ENCODE measurements around the gene PTPRN2. TPM values are rescaled to one million over a fixed set of nuclear protein-coding genes. Genes with fewer than 3 reads are reported as not detected.

Gene PTPRN2
- total and polyA plus RNA-seq, 7 donors = 0.47 to 0.82 (median 0.51) TPM

DNA sequence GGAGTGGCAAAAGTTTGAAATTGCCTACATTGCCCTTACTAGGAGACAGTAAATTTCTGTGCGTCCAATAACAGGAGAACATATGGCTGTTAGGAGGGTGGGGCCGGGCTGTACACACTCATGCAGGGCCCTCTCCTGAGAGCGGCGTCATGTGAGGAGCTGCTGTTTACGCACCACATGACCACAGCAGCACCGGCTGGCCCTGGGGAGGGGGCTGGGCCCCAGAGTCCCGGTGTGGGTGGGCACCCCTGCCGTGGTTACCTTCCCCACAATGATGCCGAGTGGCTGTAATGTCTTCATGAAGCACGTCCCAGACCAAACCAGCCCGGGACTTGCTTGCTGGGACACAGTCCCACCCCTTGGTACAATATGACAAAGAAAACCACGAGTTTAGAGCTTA lies 942.1 kb downstream of the PTPRN2 start:
- Histone ChIP-seq H3K4me1 (no peaks in the 10 kb centered on the region), H3K9me3 (peaks cover 1% of the 10 kb centered on the region), H3K36me3 (ENCODE audit: insufficient read depth in 1 of 2, low read depth in 1 of 2) (no peaks in the 10 kb centered on the region), H3K27ac (no peak overlapping the region), H3K4me3 (no peak overlapping the region), H3K27me3 (ENCODE audit: insufficient read depth in 3 of 3, low read length in 2 of 3) (peaks cover 0 to 3% (median 0%) of the 10 kb centered on the region in 3 donors)
- intact Hi-C loops (cut with DNase I) = no loop called here
- WGBS, 3 donors = 72 to 74% (median 72%) methylated on average over 12 of the region's 12 CpGs
- DNase-seq (no peak), ATAC-seq (no peak)
- TF ChIP-seq, protein P1, sequence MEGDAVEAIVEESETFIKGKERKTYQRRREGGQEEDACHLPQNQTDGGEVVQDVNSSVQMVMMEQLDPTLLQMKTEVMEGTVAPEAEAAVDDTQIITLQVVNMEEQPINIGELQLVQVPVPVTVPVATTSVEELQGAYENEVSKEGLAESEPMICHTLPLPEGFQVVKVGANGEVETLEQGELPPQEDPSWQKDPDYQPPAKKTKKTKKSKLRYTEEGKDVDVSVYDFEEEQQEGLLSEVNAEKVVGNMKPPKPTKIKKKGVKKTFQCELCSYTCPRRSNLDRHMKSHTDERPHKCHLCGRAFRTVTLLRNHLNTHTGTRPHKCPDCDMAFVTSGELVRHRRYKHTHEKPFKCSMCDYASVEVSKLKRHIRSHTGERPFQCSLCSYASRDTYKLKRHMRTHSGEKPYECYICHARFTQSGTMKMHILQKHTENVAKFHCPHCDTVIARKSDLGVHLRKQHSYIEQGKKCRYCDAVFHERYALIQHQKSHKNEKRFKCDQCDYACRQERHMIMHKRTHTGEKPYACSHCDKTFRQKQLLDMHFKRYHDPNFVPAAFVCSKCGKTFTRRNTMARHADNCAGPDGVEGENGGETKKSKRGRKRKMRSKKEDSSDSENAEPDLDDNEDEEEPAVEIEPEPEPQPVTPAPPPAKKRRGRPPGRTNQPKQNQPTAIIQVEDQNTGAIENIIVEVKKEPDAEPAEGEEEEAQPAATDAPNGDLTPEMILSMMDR (IDR thresholded peaks at IDR 0.05) = no peak

DNA sequence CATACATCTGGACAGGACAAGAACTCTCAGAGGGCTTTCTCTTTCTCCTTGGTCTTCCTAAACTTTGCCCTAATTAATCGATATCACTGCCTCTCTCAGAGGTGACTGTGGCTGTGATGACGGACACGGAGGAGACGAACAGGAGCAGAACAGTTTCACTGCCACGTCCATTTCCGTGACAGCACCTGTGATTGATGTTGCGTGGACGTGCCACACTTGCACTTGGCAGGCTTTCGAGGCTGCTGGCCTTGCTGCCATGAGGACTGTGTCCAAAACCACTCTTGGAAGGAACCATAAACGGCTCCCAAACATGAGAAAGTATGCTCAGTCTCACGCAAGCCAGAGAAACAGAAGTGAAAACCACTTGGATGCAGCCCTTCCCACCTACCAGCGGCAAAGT lies 942.7 kb downstream of the PTPRN2 start:
- no peaks in the 10 kb centered on the region for H3K36me3 ChIP-seq (ENCODE audit: insufficient read depth in 1 of 2, low read depth in 1 of 2)
- no peak overlapping the region for H3K4me3 ChIP-seq
- H3K9me3 ChIP-seq = peaks cover 7% of the 10 kb centered on the region
- TF ChIP-seq, protein P1 (IDR thresholded peaks at IDR 0.05) = no peak
- no peak overlapping the region for H3K27ac ChIP-seq
- no peak for ATAC-seq
- intact Hi-C loops (cut with DNase I) = no loop called here
- DNase-seq = no peak
- peaks cover 0 to 6% (median 0%) of the 10 kb centered on the region in 3 donors for H3K27me3 ChIP-seq (ENCODE audit: insufficient read depth in 3 of 3, low read length in 2 of 3)
- no peaks in the 10 kb centered on the region for H3K4me1 ChIP-seq
- 71 to 79% (median 76%) methylated on average over 12 of the region's 12 CpGs for WGBS, 3 donors

DNA sequence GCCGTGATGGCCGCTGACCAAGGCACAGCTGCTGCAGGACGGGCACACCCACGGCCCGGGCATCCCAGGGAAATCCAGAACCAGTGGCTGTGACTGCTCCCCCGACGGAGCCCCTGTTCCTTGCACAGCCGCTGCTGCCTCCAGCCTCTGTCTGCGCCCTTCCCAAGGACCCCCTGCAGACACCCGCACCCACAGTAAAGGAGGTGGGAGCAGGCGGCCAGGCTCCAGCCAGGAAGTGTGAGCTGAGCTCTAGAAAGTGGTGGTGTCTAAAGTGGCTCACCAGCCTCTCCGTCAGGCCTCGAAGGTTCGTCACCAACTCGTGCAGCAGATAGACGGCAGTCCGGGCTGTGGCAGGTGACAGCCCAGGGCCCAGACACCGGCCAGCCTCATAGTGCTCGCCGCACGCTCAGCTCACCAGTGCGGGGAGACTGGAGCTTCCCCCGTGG lies 944.1 kb downstream of the PTPRN2 start:
- intact Hi-C loops (cut with DNase I) = no loop called here
- 84 to 86% (median 84%) methylated on average over 22 to 23 of the region's 23 CpGs for WGBS, 3 donors
- H3K9me3 ChIP-seq = peaks cover 8% of the 10 kb centered on the region
- peaks cover 0 to 6% (median 3%) of the 10 kb centered on the region in 3 donors for H3K27me3 ChIP-seq (ENCODE audit: insufficient read depth in 3 of 3, low read length in 2 of 3)
- H3K36me3 ChIP-seq (ENCODE audit: insufficient read depth in 1 of 2, low read depth in 1 of 2) = no peaks in the 10 kb centered on the region
- no peaks in the 10 kb centered on the region for H3K4me1 ChIP-seq
- H3K27ac ChIP-seq = no peak overlapping the region
- ATAC-seq (no peak), DNase-seq (no peak)
- TF ChIP-seq, protein P1 (IDR thresholded peaks at IDR 0.05) = no peak
- no peak overlapping the region for H3K4me3 ChIP-seq

DNA sequence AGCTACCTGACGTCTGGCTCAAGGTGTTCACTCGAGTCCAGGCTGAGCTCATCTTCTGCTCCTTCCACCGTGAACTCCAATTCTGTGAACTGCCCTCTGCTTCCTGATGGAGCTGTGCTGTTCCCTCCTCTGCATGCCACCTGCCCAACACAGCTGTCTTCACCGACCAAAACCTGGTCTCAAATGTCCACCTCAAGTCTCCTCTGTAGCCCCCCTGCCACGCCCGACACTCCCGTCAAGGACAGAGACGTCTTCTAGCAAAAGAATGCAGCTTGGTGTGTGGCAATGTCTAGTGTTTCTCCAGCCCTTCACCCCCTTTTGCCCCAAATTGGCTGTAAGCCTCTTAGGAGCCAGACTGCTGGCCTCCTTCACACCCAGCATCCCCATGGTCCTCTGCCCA lies 945.8 kb downstream of the PTPRN2 start:
- TF ChIP-seq, protein P1 (IDR thresholded peaks at IDR 0.05) = no peak
- H3K9me3 ChIP-seq = peaks cover 8% of the 10 kb centered on the region
- H3K4me3 ChIP-seq = no peak overlapping the region
- peaks cover 0 to 6% (median 5%) of the 10 kb centered on the region in 3 donors for H3K27me3 ChIP-seq (ENCODE audit: insufficient read depth in 3 of 3, low read length in 2 of 3)
- H3K36me3 ChIP-seq (ENCODE audit: insufficient read depth in 1 of 2, low read depth in 1 of 2) = no peaks in the 10 kb centered on the region
- intact Hi-C loops (cut with DNase I) = no loop called here
- 73 to 77% (median 75%) methylated on average over 8 of the region's 8 CpGs for WGBS, 3 donors
- ATAC-seq (no peak), DNase-seq (no peak)
- H3K4me1 ChIP-seq = no peaks in the 10 kb centered on the region
- no peak overlapping the region for H3K27ac ChIP-seq

DNA sequence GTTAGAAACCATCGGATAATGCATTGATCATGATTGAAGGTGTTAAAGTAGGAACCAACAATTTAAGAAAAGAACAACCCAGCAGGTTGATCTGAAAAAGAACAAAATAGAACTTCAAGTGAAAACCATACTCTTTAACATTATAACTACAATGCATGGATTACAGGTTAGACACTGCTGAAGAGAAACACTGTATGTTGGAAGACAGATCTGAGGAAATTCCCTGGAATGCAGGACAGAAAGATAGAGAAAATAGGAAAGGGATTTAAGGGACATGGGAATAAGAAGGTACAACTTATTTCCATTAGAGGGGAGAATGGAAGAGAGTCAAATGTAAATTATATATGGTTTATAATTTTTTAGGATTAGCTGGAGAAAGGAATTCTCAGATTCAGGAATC lies 947.5 kb downstream of the PTPRN2 start:
- Histone ChIP-seq H3K36me3 (ENCODE audit: insufficient read depth in 1 of 2, low read depth in 1 of 2) (no peaks in the 10 kb centered on the region), H3K27ac (no peak overlapping the region), H3K4me1 (no peaks in the 10 kb centered on the region), H3K4me3 (no peak overlapping the region), H3K27me3 (ENCODE audit: insufficient read depth in 3 of 3, low read length in 2 of 3) (peaks cover 0 to 6% (median 5%) of the 10 kb centered on the region in 3 donors), H3K9me3 (peaks cover 8% of the 10 kb centered on the region)
- intact Hi-C loops (cut with DNase I) = no loop called here
- no peak for ATAC-seq
- WGBS, 3 donors = 91 to 97% (median 95%) methylated on average over 1 of the region's 1 CpG
- DNase-seq = no peak
- TF ChIP-seq, protein P1 (IDR thresholded peaks at IDR 0.05) = no peak

Measured in psoas muscle (tissue), 8 donors.